HUDEP-2 (cell line): ENCODE results near the gene HS3ST3A1.

ENCODE experiments used
- DNase-seq, 76 experiments: peaks; one replicate each; lab custom pipeline; 2025; ENCODE audit not compliant: unreplicated experiment in 76 of 76; lab: John Stamatoyannopoulos, UW

The HS3ST3A1 gene

GRCh38 chr17:13457783-13458182 lies 143.9 kb downstream of the HS3ST3A1 start:
- no peak for DNase-seq
